ENCODE data around the gene KPNA3.

GRCh38 chr13:49776871-49777270 lies 15.6 kb downstream of the KPNA3 start:
- TF ChIP-seq, protein P1, sequence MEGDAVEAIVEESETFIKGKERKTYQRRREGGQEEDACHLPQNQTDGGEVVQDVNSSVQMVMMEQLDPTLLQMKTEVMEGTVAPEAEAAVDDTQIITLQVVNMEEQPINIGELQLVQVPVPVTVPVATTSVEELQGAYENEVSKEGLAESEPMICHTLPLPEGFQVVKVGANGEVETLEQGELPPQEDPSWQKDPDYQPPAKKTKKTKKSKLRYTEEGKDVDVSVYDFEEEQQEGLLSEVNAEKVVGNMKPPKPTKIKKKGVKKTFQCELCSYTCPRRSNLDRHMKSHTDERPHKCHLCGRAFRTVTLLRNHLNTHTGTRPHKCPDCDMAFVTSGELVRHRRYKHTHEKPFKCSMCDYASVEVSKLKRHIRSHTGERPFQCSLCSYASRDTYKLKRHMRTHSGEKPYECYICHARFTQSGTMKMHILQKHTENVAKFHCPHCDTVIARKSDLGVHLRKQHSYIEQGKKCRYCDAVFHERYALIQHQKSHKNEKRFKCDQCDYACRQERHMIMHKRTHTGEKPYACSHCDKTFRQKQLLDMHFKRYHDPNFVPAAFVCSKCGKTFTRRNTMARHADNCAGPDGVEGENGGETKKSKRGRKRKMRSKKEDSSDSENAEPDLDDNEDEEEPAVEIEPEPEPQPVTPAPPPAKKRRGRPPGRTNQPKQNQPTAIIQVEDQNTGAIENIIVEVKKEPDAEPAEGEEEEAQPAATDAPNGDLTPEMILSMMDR (IDR thresholded peaks at IDR 0.05; ENCODE audit: low read depth, low read length, missing input control), result no peak
- TF ChIP-seq YY1 (IDR thresholded peaks at IDR 0.05) (no peak), TAF1 (conservative IDR thresholded peaks at IDR 0.05) (no peak), JUND (IDR thresholded peaks at IDR 0.05) (no peak), RAD21 (IDR thresholded peaks at IDR 0.05) (no peak), FOXA1 (IDR thresholded peaks at IDR 0.05) (no peak)
- TF ChIP-seq, protein P2, sequence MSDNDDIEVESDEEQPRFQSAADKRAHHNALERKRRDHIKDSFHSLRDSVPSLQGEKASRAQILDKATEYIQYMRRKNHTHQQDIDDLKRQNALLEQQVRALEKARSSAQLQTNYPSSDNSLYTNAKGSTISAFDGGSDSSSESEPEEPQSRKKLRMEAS (IDR thresholded peaks at IDR 0.05), result no peak

All from liver (tissue), 3 donors.